Neural progenitor cell (in vitro differentiated cells): ENCODE measurements around the gene CHRM3.

Experiments
- CTCF ChIP-seq: fragments of 200-600 bp; sonication (generic); IDR thresholded peaks from 2 replicates; pipeline ENCODE4 v1.5.1; 2017; ENCODE audit warnings: antibody characterized with exemption, mild to moderate bottlenecking
- EZH2phosphoT487 ChIP-seq: fragments of 200-600 bp; sonication (generic); IDR thresholded peaks from 2 replicates; pipeline ENCODE4 v1.6.1; 2017; ENCODE audit warnings: antibody characterized with exemption

- TF ChIP-seq EZH2phosphoT487: no peak
- TF ChIP-seq CTCF: no peak
Measured at GRCh38 chr1:239348635-239349353, 37.6 kb upstream of the CHRM3 start.
